Endothelial cell of umbilical vein (primary cell): ENCODE measurements around the gene CFD. TPM values are rescaled to one million over a fixed set of nuclear protein-coding genes. Genes with fewer than 3 reads are reported as not detected.

ENCODE experiments used
- BruUV-seq: library from RNA; stranded (reverse); fragments of 400-500 nt; replicated peaks from 2 replicates; lab custom pipeline; 2021; lab: Mats Ljungman, UMichigan
- CTCF ChIA-PET: fragments of 300-600, 350-600 bp; sonication (Branson Sonifier 250); formaldehyde crosslinking; loops from one replicate; lab custom pipeline; 2021; ENCODE audit warnings: antibody characterized with exemption, inconsistent platforms; lab: Charles Lee
- POLR2A ChIA-PET: fragments of 300-600, 350-600 bp; sonication (Branson Sonifier 250); formaldehyde crosslinking; loops from one replicate; lab custom pipeline; 2021; ENCODE audit warnings: antibody characterized with exemption, inconsistent platforms; lab: Charles Lee
- DNase-seq: peaks from one replicate; pipeline ENCODE4 v3.0.0-alpha.2; 2011; ENCODE audit warnings: low read depth, low spot score
- FAIRE-seq: peaks from 2 replicates; lab custom pipeline; 2011; peaks lifted over from hg19 to GRCh38; lab: Jason Lieb, UNC
- H2AFZ ChIP-seq: 2 replicates; pipeline ENCODE4 v1.6.0; 2012; ENCODE audit warnings: low read depth, low read length, control low read depth, inconsistent platforms
- H3K27ac ChIP-seq: 2 replicates; pipeline ENCODE4 v1.5.1; 2011; ENCODE audit warnings: low read depth, mild to moderate bottlenecking, control low read depth, low read length, moderate library complexity; ENCODE audit not compliant: insufficient read depth
- H3K27me3 ChIP-seq, 2 experiments: 2 replicates each; pipeline versions ENCODE4 v1.6.0 to v1.6.1; 2011; ENCODE audit warnings: low read length in 2 of 2, mixed read lengths in 1 of 2; ENCODE audit not compliant: control insufficient read depth in 2 of 2, insufficient read depth in 2 of 2
- H3K36me3 ChIP-seq, 2 experiments: 2 replicates in 1 of 2; 3 replicates in 1 of 2; pipeline ENCODE4 v1.5.1; 2011; ENCODE audit warnings: low read length in 2 of 2, mild to moderate bottlenecking in 1 of 2, moderate library complexity in 1 of 2; ENCODE audit not compliant: control insufficient read depth in 2 of 2, insufficient read depth in 2 of 2; ENCODE audit errors: extremely low read depth in 1 of 2
- H3K4me1 ChIP-seq: 3 replicates; pipeline ENCODE4 v1.5.1; 2011; ENCODE audit warnings: mild to moderate bottlenecking, low read length; ENCODE audit not compliant: control insufficient read depth, insufficient read depth; ENCODE audit errors: extremely low read depth
- H3K4me2 ChIP-seq: 2 replicates; pipeline ENCODE4 v1.6.1; 2011; ENCODE audit warnings: low read length, control low read depth, mixed read lengths; ENCODE audit not compliant: insufficient read depth
- H3K4me3 ChIP-seq, 3 experiments: fragments of 200-600 bp in 1 of 3; sonication (generic), shearing (Covaris generic) in 1 of 3; replicated peaks in 1 of 3; 2 replicates each; pipeline ENCODE4 v1.5.1; 2011 to 2016; ENCODE audit warnings: control low read depth in 3 of 3, low read length in 3 of 3, mild to moderate bottlenecking in 2 of 3, inconsistent platforms in 1 of 3, low read depth in 1 of 3, moderate library complexity in 1 of 3; ENCODE audit not compliant: insufficient read depth in 1 of 3
- H3K79me2 ChIP-seq: 2 replicates; pipeline ENCODE4 v1.6.0; 2012; ENCODE audit warnings: low read length, inconsistent platforms; ENCODE audit not compliant: control insufficient read depth, insufficient read depth
- H3K9ac ChIP-seq: replicated peaks from 2 replicates; pipeline ENCODE3; 2011; ENCODE audit warnings: low read length, control low read depth; ENCODE audit not compliant: insufficient read depth; ENCODE audit errors: extremely low read depth
- H3K9me1 ChIP-seq: replicated peaks from 3 replicates; pipeline ENCODE4 v1.6.0; 2011; ENCODE audit warnings: mild to moderate bottlenecking, low read length; ENCODE audit not compliant: control insufficient read depth, insufficient read depth; ENCODE audit errors: extremely low read depth
- H3K9me3 ChIP-seq: replicated peaks from 2 replicates; pipeline ENCODE4 v1.5.1; 2012; ENCODE audit warnings: low read length, inconsistent platforms; ENCODE audit not compliant: control insufficient read depth, insufficient read depth
- H4K20me1 ChIP-seq: replicated peaks from 2 replicates; pipeline ENCODE3; 2011; ENCODE audit warnings: mild to moderate bottlenecking, low read length; ENCODE audit not compliant: control insufficient read depth, insufficient read depth; ENCODE audit errors: extremely low read depth
- CTCF ChIP-seq, 2 donors: IDR thresholded peaks; 1 replicate in 1 of 2; 2 replicates in 1 of 2; pipeline ENCODE4 v1.5.1; 2011; ENCODE audit warnings: low read length in 2 of 2, mild to moderate bottlenecking in 2 of 2, moderate library complexity in 2 of 2, control low read depth in 1 of 2, inconsistent platforms in 1 of 2, low read depth in 1 of 2; ENCODE audit not compliant: insufficient read depth in 1 of 2; ENCODE audit errors: extremely low read depth in 1 of 2
- EZH2 ChIP-seq: IDR thresholded peaks from 2 replicates; pipeline ENCODE4 v1.6.1; 2012; ENCODE audit warnings: borderline replicate concordance, low read depth, mild to moderate bottlenecking, moderate library complexity, low read length, inconsistent platforms; ENCODE audit not compliant: severe bottlenecking
- FOS ChIP-seq: IDR thresholded peaks from 2 replicates; pipeline ENCODE4 v1.6.1; 2011; ENCODE audit warnings: mild to moderate bottlenecking, low read length, moderate library complexity, borderline replicate concordance; ENCODE audit not compliant: insufficient read depth
- GATA2 ChIP-seq: IDR thresholded peaks from 2 replicates; pipeline ENCODE4 v1.7.0; 2011; ENCODE audit warnings: low read depth, mild to moderate bottlenecking, moderate library complexity, mixed read lengths, low read length; ENCODE audit not compliant: insufficient read length, insufficient read depth
- JUN ChIP-seq: IDR thresholded peaks from 2 replicates; pipeline ENCODE4 v1.6.1; 2011; ENCODE audit warnings: borderline replicate concordance, low read depth; ENCODE audit not compliant: insufficient read length, insufficient read depth
- MAX ChIP-seq: IDR thresholded peaks from 2 replicates; pipeline ENCODE4 v1.6.1; 2011; ENCODE audit not compliant: insufficient read depth, insufficient read length
- MYC ChIP-seq: IDR thresholded peaks from one replicate; pipeline ENCODE4 v1.6.1; 2011; ENCODE audit warnings: mild to moderate bottlenecking, low read depth, low read length
- POLR2A ChIP-seq: IDR thresholded peaks from 2 replicates; pipeline ENCODE4 v1.6.1; 2012; ENCODE audit warnings: low read depth, mild to moderate bottlenecking, control low read depth, low read length
- POLR2AphosphoS5 ChIP-seq: IDR thresholded peaks from 2 replicates; pipeline ENCODE4 v1.6.1; 2012; ENCODE audit warnings: low read depth, mild to moderate bottlenecking, control low read depth, low read length, moderate library complexity; ENCODE audit not compliant: insufficient read depth
- dilution Hi-C: fragments of 300-500 bp; cut with MboI; formaldehyde crosslinking; loops from one replicate; pipeline ENCODE4 v1.15.0; 2019; ENCODE audit warnings: low sequenced_read_pairs; ENCODE audit not compliant: extremely low pct_ligation_motif_present
- intact Hi-C: fragments of 100-400 bp; cut with micrococcal nuclease; formaldehyde crosslinking; loops from one replicate; pipeline ENCODE4 v1.10.0; 2022
- polyA plus RNA-seq, 4 experiments: library from polyadenylated mRNA; depleted of rRNA in 3 of 4; stranded (reverse) in 3 of 4; unstranded in 1 of 4; fragments of >200 nt; gene quantifications; 2 replicates each; pipeline versions ENCODE4 v1.2.1 to v1.2.3, GENCODE V29; 2011 to 2012; ENCODE audit warnings: missing spikeins in 1 of 4
- total RNA-seq: library from RNA; stranded (reverse); gene quantifications from 2 replicates; pipeline ENCODE4 v1.2.3, GENCODE V29; 2021

CFD gene
- total and polyA plus RNA-seq, 2 donors (not counting 3 experiments of a cell fraction or from before 2014, with no cell fraction given), result 0.25 to 0.40 TPM

GRCh38 chr19:834216-834615, 25.2 kb upstream of the CFD start:
- no peaks in the 10 kb centered on the region for H3K4me1 ChIP-seq
- ChIA-PET POLR2A (no interaction called here), CTCF (interaction anchor here (0.7 kb wide), 1 partner anchor 128 kb away, joined by 3 read pairs; no protein-coding TSS in a partner anchor)
- no peak overlapping the region for H3K4me3 ChIP-seq
- TF ChIP-seq POLR2A (no peak), EZH2 (no peak), FOS (no peak), POLR2AphosphoS5 (no peak), GATA2 (no peak), JUN (no peak), MAX (no peak), CTCF (IDR thresholded peaks at IDR 0.05; ENCODE audit: extremely low read depth in 1 of 2, insufficient read depth in 1 of 2, low read depth in 1 of 2, low read length in 2 of 2) (no peak), MYC (no peak)
- H3K9ac ChIP-seq, result no peak overlapping the region
- no peaks in the 10 kb centered on the region for H3K36me3 ChIP-seq
- H2AFZ ChIP-seq, result no peak overlapping the region
- no peaks in the 10 kb centered on the region for H3K79me2 ChIP-seq
- intact Hi-C loops, result no loop called here
- H3K4me2 ChIP-seq, result no peak overlapping the region
- H3K27me3 ChIP-seq, result no peaks in the 10 kb centered on the region
- H4K20me1 ChIP-seq, result no peaks in the 10 kb centered on the region
- DNase-seq (no peak), FAIRE-seq (no peak)
- H3K9me3 ChIP-seq, result no peaks in the 10 kb centered on the region
- H3K27ac ChIP-seq, result no peak overlapping the region
- dilution Hi-C loops, result no loop called here
- no TSS peak for BruUV-seq
- H3K9me1 ChIP-seq, result no peaks in the 10 kb centered on the region
